HG02981 (cell line): Measurements from ENCODE around the gene STBD1.
"Not testable (repeated sequence)": the region's sequence is repeated elsewhere in the genome, so short reads cannot be mapped to it uniquely, and the experiment has no call there.

Experiments used
- ATAC-seq: cut with Tn5 transposase; IDR thresholded peaks from one replicate; pipeline ENCODE4 v1.9.1; 2021; ENCODE audit warnings: mild to moderate bottlenecking, moderate library complexity; ENCODE audit not compliant: unreplicated experiment

The STBD1 gene

DNA sequence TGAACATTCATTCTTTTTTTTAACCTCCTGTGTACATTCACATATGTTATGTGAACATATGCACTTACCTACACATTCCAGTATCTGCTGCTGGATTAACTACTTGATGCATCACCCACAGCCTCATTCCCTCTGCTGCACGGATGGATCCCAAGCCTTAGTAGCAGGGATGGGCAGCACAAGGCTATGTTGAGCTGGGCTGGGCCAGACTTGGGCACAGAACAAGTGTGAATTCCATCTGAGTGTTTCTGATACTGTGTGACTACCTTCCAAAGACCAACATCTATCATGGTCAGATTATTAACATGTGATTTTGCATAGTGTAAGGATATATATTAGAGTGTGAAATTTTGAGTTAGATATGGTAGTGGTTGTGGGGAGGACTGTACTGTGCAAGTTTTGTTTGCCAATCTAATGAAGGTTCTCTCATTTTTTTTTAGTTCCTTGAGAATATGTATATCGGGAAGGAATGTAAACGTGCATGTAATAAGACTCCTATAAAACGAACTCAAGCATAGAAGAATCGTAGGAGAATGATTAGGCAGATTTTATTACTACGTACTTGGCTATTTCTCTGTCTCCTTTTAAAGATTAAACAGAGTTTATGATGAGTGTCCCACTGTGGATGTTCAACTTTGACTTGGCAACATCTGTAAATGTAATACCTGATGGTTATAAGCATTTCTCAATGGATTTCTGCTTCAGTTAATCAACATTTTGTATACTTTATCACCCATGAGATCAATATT is 23.4 kb upstream of the STBD1 start:
- no peak for ATAC-seq

DNA sequence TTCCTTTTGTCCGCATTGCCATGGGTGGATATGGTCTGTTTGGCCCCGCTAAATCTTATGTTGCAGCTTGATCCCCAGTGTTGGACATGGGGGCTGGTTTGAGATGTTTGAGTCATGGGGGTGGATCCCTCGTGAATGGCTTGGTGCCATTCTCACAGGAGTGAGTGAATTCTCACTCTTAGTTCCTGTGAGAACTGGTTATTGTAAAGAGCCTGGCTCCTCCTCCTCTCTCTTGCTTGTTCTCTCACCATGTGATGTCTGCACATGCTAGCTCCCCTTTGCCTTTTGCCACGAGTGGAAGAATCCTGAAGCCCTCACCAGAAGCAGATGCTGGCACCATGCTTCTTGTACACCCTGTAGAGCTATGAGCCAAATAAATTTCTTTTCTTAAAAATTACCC is 22.6 kb upstream of the STBD1 start:
- no peak for ATAC-seq

- not testable (repeated sequence) for ATAC-seq
These were observed 18.7 kb upstream of the STBD1 start for GRCh38 chr4:76287811-76288210.

DNA sequence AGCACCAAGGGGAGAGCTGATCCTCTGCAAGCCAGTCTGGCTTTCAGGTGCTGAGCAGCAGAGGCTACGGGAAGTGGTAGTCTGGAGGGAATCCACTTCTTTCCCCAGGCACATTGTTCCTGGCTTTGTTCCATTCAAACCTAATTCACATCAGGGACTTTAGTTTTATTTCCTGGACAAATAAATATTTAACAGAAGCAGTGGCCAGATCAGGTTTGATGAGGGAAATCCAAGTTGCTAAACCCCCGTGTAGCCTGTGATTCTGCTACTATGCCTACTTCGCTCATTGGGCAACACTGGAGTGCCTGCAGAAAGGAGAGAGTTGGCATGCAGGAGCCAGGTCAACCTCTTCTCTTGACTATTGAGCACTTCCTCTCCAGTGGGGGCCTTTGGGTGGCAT is 13.8 kb upstream of the STBD1 start:
- no peak for ATAC-seq

GRCh38 chr4:76293772-76294171 is 12.8 kb upstream of the STBD1 start:
- ATAC-seq = no peak

DNA sequence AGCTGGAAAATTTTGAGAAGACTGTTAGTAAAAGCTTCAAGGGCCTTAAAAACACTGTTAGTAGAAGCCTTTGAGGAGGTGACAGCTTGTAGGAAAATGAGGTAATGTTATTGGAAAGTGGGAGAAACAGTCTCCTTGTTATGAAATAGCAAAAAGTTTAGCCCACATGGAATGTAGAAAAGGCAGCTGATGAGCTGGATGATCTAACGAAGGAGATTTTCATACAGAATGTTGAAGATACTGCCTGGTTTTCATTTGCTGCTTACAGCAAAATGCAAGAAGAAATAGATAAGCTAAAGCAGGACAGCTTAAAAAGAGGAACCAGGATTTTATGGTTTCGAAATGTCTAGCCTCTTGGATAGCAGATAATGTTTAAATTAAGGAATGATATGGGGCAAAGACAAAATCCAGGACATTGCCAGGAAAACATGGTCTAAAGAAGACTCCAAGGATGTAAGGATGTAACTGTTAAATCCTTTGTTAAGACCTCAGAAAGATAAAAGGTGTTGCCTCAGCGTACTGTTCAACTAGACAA is 10.2 kb upstream of the STBD1 start:
- ATAC-seq = no peak

GRCh38 chr4:76298227-76298626 is 8.3 kb upstream of the STBD1 start:
- no peak for ATAC-seq

DNA sequence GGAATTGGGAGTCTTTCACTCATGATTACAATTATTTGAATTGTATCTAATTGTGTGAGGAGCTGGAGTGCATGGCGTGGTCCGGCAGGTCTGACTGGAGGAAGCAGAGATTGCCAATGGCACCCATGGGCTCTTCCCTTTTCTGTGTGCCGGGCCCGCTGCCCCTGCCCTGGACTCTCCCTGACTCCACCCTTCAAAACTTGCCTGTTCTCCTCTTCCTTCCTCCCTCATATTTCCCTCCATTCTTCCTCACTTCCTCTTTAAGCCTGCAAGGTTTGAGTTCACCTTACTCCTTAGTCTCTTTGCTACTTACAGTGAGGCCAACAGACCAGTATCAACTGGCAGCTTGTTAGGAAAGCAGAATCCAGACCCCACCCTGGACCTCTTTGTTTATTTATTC is 6.5 kb upstream of the STBD1 start:
- no peak for ATAC-seq

DNA sequence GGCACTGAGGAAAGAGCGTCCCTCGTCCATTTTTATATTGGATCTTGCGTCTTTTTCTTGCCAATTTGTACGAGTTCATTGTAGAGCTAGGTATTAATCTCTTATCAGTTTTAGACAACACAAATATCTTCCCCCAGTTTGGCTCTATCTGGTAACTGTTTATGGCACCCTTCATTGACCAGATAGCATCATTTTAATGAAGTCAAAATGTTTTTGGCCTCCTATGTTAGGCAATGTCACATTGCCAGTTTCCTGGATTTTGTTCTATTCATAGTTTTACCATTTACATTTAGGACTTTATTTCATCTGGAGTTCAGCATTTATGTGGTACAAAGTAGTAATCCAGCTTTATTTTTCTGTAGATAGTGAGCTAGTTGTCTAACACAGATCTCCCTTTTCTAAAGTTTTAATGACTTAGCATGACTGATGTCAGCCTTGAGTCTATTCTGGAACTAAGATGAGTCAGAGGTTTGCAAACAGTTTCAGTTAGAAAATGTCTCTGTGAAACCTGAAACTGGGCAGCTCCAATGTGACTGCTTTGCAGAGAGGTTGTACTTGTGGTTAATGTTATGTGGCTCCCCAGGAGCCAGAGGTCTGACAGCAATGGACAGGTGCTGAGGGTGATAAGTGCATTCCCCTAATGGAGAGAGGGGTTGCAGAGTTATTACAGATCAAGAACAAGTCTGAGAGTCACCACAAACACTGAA is 5.3 kb upstream of the STBD1 start:
- ATAC-seq = peak; percentile 99

DNA sequence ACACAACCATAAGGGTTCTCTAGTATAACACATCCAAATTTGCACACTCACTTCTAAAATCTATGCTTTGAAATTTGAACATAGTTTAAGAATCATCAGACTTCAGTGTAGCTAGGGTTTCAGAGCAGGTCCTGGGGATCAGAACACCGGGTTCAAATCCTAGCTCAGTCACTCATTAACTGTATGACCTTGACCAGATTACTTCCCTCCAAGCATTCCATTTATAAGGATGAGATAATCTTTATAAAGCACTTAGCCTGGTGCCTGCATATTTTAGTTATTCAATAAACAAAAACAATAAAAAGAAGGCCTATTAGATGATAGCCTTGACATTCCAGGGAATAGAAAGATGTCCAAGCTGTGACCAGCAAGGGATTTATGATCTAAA is 4.8 kb upstream of the STBD1 start:
- ATAC-seq = no peak

DNA sequence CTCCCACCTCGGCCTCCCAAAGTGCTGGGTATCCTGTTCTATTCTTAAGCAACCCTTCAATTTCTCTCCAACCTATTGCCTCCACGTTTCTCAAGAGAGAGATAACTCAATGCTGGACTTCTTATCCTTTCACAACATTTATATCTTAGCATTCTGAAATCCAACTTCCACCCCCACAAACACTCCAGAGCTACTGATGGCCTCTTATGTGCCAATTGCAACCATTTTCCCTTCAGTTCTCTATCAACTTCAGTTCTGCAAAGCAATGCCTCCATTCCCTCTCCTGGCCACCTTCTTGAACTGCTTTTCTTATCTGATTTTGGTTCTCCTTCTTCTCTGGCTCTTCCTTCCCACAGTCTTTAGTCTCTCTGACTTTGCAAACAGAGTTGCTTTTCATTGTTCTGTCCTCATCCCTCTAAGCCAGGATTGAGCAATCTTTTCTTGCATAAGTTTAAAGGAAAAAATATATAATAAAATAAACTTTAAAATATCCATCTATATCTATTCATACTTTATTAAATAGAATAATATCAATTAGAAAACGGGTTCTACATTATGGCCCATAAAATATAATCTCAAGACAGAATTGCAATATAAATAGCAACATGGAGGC is 3.6 kb upstream of the STBD1 start:
- no peak for ATAC-seq

DNA sequence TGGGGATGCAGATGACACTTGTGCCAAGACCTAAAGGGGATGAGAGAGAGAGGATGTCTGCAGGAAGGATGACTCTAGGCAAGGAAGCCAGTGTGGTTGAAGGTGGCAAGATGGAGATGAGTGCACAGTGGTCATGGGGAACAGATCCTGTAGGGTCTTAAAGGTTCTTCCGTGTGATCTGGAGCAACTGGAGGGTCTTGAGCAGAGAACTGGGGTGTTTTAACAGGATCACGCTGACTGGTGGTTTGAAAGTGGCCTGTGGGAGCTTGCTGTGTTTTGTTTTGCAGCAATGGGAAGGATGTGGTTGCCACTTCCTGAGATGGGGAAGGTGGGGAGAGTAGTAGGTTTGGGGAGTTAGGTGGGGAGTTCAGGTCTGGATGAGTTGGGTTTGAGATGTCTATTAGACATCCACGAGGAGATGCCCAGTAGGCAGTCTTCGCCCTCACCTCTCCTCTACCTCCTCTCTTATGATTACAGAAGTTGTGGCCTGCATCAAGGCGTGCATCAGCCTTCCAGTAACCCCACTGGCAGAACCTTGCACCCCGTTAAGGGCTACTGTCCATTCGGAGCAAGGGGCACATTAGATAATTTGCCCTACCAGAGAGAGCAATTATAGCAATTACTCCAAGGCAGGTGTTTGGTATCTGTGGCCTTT is 1.4 kb upstream of the STBD1 start:
- no peak for ATAC-seq

- ATAC-seq = no peak
These were observed 538 bp downstream of the STBD1 start for GRCh38 chr4:76306882-76307659.

DNA sequence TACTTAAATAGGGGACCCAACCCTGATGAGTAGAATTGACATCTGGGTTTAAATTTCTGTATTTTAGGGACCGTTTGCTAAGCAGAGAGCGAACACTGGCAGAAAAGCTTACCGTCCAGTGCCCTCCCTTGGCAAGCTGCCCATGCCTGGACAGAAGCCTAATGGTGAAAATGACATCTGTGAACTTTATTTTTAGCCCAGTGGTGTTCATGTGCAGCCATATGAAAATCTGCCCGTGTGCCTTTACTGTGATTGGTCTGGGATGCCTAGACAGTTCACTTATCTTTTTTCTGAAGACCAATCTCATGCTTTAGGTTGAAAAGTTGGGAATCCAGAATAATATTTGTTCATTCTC is 1.1 kb downstream of the STBD1 start:
- no peak for ATAC-seq

DNA sequence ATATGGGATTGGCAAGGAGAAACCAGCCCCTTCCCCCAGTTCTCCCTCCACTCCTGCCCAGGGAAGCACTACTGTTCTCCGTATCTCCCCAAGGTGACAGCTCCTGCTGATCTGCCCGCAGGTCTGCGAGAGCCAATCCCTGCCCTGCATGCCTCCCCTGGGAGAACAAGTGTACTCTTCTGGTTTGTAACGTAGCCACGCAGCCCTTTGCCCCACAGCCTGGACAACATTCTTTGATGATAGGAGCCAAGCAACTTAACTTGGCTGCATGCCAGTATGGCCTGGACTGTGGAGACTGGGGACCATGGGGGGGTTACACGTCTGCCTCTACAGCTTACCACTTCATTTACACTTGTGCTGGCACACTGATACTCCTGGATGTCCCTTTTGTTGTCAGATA is 2.0 kb downstream of the STBD1 start:
- ATAC-seq = no peak

DNA sequence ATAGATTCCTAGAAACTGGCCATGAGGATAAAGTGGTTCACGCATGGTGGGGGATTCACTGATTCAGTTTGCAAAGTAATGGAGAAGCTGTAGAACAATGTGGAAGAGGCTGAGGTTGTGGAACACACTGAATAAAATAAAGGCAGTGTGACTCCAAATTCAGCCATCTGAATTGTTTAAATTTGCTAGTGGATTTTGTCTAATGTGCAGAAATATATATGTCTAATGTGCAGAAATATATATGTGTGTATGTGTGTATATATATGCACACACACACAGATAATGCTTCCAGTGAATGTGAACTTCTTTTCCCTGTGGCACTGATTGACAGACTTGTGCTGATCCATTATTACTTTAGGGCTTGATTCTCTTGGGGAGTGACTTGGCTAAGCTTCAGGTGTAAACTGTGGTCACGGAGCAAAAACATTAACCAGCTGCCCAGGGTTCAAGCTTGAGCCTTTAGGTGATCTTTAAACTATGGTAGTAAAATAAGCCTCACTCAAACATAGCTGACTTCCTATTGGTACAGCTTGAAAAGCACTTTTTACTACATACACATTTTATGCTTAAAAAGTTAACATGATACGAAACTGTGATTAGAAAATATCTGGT is 3.5 kb downstream of the STBD1 start:
- no peak for ATAC-seq

DNA sequence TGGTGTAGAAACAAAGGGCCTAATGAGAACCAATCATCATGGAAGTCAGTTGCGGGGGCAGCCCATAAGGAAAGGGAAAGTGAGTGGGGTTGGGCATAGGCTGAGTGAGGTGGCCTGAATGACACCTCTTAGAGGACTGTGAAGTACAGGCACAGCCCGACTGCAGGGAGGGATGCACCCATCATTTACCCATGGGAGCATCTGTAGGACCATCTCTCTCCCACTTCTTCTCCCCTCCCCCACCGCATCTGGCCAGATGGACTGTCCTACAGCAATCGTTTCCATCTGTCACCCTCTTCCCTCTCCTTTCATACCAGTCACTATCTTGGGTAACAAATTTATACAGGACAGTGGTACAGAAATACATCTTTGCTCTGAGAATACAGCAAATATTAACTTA is 4.2 kb downstream of the STBD1 start:
- ATAC-seq = no peak

DNA sequence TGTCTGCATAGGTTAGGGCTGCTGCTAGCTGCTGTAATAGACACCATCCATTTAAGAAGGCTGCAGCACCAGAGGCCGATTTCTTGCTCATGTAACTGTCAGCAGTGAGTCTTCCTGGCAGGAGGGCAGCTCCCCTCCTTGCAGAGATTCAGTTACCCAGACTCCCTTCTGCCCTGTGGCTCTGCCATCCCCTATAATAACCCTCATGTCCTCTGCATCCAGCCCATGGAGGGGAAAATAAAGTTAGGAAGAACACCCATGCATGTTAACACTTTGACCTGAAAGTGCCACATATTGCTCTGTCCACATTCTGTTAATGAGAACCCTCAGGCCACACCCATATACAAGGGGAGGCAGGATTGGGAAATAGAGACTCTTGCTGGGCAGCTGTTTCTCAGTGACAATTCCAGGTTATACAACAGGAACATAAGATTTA is 5.4 kb downstream of the STBD1 start:
- ATAC-seq = no peak

DNA sequence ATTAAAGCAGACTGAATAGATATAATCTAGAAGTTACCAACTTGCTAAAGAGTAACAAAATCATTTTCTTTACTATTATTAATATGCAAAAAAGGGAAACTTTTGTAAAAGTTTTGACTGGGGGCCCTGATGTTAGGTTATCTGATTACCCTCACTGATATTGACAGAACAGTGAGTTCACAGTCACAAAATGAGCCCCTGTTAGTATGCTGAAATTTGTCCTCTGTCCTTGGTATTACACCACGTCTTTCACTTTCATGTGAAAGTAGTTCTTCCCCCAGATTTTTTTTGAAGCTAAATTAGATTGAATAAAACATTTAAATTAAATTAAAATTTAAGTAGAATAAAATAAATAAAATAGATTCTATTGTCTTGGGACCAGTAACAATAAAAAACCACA is 5.9 kb downstream of the STBD1 start:
- no peak for ATAC-seq

- ATAC-seq = no peak
These were observed 7.0 kb downstream of the STBD1 start for GRCh38 chr4:76313547-76313946.
